ENCODE results near the gene RDH5.

GRCh38 chr12:55718624-55719275 is 1.4 kb upstream of the RDH5 start:
- no peak for TF ChIP-seq EP300 (IDR thresholded peaks at IDR 0.05)
- no peak for TF ChIP-seq POLR2A (IDR thresholded peaks at IDR 0.05)
